Peyer's patch (tissue), 4 donors: ENCODE data around the gene SVOPL. TPM values are rescaled to one million over a fixed set of nuclear protein-coding genes. Genes with fewer than 3 reads are reported as not detected.

Experiments used
- DNase-seq, 3 donors: peaks; one replicate each; pipeline ENCODE4 v3.0.0-alpha.2; 2017 to 2019
- H3K27ac ChIP-seq, 4 donors: fragments of 200-600 bp; sonication (generic); one replicate each; pipeline ENCODE4 v1.5.1; 2016 to 2019
- H3K27me3 ChIP-seq, 2 donors: fragments of 200-600 bp; sonication (generic); one replicate each; pipeline ENCODE4 v1.5.1; 2019
- H3K36me3 ChIP-seq, 3 donors: fragments of 200-600 bp; sonication (generic); one replicate each; pipeline ENCODE4 v1.5.1; 2016 to 2019
- H3K4me1 ChIP-seq, 4 donors: fragments of 200-600 bp; sonication (generic); one replicate each; pipeline ENCODE4 v1.5.1; 2016 to 2019
- H3K4me3 ChIP-seq, 4 donors: fragments of 200-600 bp; sonication (generic); 1 replicate in 3 of 4; 2 replicates in 1 of 4; pipeline ENCODE4 v1.5.1; 2016 to 2019; ENCODE audit warnings: mild to moderate bottlenecking in 1 of 4
- H3K9me3 ChIP-seq, 4 donors: fragments of 200-600 bp; sonication (generic); one replicate each; pipeline ENCODE4 v1.5.1; 2016 to 2019; ENCODE audit warnings: mild to moderate bottlenecking in 1 of 4
- POLR2A ChIP-seq, 2 donors: fragments of 450-650 bp; IDR thresholded peaks; one replicate each; pipeline ENCODE4 v1.5.1; 2017; ENCODE audit warnings: antibody characterized with exemption in 2 of 2, mild to moderate bottlenecking in 2 of 2, moderate library complexity in 2 of 2
- total RNA-seq, 4 donors: library from RNA; depleted of rRNA; stranded (reverse); fragments of >200 nt; gene quantifications; one replicate each; pipeline ENCODE4 v1.1.0, GENCODE V29; 2016
- TF ChIP-seq, protein P1 (sequence below), 6 experiments: fragments of 450-650 bp in 4 of 6; fragments of 200-600 bp in 2 of 6; sonication (generic) in 1 of 6; IDR thresholded peaks; one replicate each; pipeline ENCODE4 v1.5.1; 2017 to 2019; ENCODE audit warnings: antibody characterized with exemption in 6 of 6, mild to moderate bottlenecking in 3 of 6, moderate library complexity in 1 of 6

The SVOPL gene, protein sequence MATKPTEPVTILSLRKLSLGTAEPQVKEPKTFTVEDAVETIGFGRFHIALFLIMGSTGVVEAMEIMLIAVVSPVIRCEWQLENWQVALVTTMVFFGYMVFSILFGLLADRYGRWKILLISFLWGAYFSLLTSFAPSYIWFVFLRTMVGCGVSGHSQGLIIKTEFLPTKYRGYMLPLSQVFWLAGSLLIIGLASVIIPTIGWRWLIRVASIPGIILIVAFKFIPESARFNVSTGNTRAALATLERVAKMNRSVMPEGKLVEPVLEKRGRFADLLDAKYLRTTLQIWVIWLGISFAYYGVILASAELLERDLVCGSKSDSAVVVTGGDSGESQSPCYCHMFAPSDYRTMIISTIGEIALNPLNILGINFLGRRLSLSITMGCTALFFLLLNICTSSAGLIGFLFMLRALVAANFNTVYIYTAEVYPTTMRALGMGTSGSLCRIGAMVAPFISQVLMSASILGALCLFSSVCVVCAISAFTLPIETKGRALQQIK
- under 1 TPM in 1 of 4 donors, not detected in 3; 0.40 TPM for total RNA-seq

- no peak for DNase-seq
- no peaks in the 10 kb centered on the region for H3K4me1 ChIP-seq
Measured at GRCh38 chr7:138700857-138701536, at the start of gene SVOPL. Gene SVOPL, minus strand, starts transcription at chr7:138701362. Its CDS starts 22,317 bp downstream, at chr7:138679045.

DNA sequence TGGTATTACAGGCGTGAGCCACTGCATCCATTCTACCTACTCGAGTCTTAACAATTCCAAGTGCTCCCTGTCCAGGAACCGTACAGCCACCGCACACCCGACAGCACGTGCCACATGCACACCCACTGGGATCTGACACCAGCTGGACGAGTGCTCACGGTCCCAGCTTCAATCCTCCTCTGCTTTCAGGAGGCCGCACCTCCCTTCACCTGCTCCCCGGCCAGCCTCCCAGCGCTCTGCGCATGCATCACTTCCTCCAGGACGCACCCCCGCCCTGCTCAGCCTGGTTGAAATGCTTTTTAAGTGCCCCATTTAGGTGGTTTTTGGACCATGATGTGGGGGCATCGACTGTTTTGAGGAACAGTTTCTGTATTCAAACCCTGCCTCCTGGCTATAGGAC, 49.3 kb upstream of the SVOPL start:
- no peak for DNase-seq
- Histone ChIP-seq H3K4me3 (no peak overlapping the region), H3K27ac (no peak overlapping the region), H3K27me3 (no peaks in the 10 kb centered on the region), H3K4me1 (no peaks in the 10 kb centered on the region), H3K9me3 (no peaks in the 10 kb centered on the region), H3K36me3 (no peaks in the 10 kb centered on the region)
- TF ChIP-seq POLR2A (IDR thresholded peaks at IDR 0.05), result no peak
- TF ChIP-seq, protein P1, sequence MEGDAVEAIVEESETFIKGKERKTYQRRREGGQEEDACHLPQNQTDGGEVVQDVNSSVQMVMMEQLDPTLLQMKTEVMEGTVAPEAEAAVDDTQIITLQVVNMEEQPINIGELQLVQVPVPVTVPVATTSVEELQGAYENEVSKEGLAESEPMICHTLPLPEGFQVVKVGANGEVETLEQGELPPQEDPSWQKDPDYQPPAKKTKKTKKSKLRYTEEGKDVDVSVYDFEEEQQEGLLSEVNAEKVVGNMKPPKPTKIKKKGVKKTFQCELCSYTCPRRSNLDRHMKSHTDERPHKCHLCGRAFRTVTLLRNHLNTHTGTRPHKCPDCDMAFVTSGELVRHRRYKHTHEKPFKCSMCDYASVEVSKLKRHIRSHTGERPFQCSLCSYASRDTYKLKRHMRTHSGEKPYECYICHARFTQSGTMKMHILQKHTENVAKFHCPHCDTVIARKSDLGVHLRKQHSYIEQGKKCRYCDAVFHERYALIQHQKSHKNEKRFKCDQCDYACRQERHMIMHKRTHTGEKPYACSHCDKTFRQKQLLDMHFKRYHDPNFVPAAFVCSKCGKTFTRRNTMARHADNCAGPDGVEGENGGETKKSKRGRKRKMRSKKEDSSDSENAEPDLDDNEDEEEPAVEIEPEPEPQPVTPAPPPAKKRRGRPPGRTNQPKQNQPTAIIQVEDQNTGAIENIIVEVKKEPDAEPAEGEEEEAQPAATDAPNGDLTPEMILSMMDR (IDR thresholded peaks at IDR 0.05), result no peak

More at GRCh38 chr7:138700857-138701536, at the start of gene SVOPL:
- H3K4me3 ChIP-seq, result no peak within 1 kb of the TSS
- no peaks in the 10 kb centered on the region for H3K36me3 ChIP-seq
- no peak for TF ChIP-seq POLR2A (IDR thresholded peaks at IDR 0.05)
- TF ChIP-seq, protein P1 (IDR thresholded peaks at IDR 0.05), result no peak
- H3K9me3 ChIP-seq, result no peaks in the 10 kb centered on the region
- no peak within 1 kb of the TSS for H3K27ac ChIP-seq
- H3K27me3 ChIP-seq, result no peaks in the 10 kb centered on the region

- TF ChIP-seq POLR2A (IDR thresholded peaks at IDR 0.05), result no peak
- TF ChIP-seq, protein P1 (IDR thresholded peaks at IDR 0.05), result no peak
- Histone ChIP-seq H3K27me3 (no peaks in the 10 kb centered on the region), H3K36me3 (no peaks in the 10 kb centered on the region), H3K4me3 (no peak overlapping the region), H3K4me1 (no peaks in the 10 kb centered on the region), H3K9me3 (no peaks in the 10 kb centered on the region), H3K27ac (no peak overlapping the region)
- DNase-seq, result no peak
Measured at GRCh38 chr7:138749960-138750359, 48.8 kb upstream of the SVOPL start.

DNA sequence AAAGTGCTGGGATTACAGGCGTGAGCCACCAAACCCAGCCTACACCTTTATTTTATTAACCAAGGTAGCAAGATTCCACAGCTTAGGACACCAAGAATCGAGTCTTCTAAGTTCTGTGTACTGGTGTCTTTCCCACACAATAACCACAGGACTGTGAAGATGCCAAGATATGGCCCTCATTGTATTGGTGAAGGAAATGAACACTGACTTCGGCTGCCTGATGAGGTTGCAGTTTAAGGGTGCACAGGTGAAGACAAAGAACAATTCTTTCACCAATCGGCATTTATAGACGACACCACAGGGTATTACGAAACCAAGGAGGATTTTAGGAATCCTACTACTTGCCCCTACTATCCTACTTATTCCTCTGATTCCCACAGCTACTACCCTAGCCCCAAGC, 47.5 kb upstream of the SVOPL start:
- TF ChIP-seq POLR2A (IDR thresholded peaks at IDR 0.05), result no peak
- TF ChIP-seq, protein P1 (IDR thresholded peaks at IDR 0.05), result no peak

GRCh38 chr7:138746073-138746472, 44.9 kb upstream of the SVOPL start:
- no peaks in the 10 kb centered on the region for H3K27me3 ChIP-seq
- DNase-seq, result no peak
- H3K36me3 ChIP-seq, result no peaks in the 10 kb centered on the region
- H3K4me1 ChIP-seq, result no peaks in the 10 kb centered on the region
- no peak overlapping the region for H3K27ac ChIP-seq
- no peak overlapping the region for H3K4me3 ChIP-seq
- TF ChIP-seq, protein P1 (IDR thresholded peaks at IDR 0.05), result no peak
- no peak for TF ChIP-seq POLR2A (IDR thresholded peaks at IDR 0.05)
- H3K9me3 ChIP-seq, result no peaks in the 10 kb centered on the region

More for the DNA sequence above, 47.5 kb upstream of the SVOPL start:
- DNase-seq, result no peak
- Histone ChIP-seq H3K36me3 (no peaks in the 10 kb centered on the region), H3K4me1 (no peaks in the 10 kb centered on the region), H3K27me3 (no peaks in the 10 kb centered on the region), H3K27ac (no peak overlapping the region), H3K4me3 (no peak overlapping the region), H3K9me3 (no peaks in the 10 kb centered on the region)
